8988T (cell line): ENCODE results near the gene UBE2D2.

ENCODE experiments used
- DNase-seq: peaks from one replicate; pipeline ENCODE4 v3.0.0; 2011

The UBE2D2 gene

DNA sequence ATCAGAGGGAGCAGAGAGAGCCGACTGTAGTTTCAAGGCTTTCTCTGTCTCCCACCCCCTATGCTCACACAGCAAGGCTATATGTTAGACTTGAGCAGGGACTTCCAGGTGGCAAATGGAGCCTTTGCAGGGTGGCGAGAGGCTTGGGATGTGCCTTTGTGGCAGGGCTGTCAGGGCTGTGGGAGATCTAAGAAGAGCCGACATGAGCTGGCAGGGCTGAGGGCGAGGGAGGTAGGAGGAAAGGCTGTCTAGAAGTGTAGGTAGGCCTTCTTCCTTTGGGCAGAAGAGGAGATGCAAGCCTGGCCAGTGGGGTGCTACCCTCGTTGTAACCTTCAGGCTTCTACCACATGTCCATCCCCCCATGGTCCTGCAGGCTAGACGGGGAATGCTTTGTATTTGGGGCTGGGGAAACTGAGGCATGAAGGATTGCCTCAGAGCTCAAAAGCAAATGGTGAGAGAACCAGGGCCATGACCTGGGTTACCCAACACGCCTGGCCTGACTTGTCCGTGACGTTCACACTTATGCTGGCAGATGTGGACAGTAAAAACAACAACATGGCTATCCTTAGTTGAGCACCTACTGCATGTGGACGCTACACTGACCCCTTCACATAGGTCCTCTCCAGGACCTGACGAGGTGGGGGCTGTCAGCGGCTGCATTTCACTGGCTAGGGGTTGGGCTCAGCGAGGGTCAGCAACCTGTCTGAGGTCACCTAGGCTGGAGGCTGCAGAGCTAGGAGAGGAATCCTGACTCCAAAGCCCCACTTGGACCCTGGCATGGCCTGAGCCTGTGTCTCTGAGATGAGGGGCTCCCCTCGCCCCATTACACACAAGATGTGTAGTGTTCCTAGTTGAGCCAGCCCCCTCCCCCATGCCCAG is 102.3 kb downstream of the UBE2D2 start:
- DNase-seq: no peak

DNA sequence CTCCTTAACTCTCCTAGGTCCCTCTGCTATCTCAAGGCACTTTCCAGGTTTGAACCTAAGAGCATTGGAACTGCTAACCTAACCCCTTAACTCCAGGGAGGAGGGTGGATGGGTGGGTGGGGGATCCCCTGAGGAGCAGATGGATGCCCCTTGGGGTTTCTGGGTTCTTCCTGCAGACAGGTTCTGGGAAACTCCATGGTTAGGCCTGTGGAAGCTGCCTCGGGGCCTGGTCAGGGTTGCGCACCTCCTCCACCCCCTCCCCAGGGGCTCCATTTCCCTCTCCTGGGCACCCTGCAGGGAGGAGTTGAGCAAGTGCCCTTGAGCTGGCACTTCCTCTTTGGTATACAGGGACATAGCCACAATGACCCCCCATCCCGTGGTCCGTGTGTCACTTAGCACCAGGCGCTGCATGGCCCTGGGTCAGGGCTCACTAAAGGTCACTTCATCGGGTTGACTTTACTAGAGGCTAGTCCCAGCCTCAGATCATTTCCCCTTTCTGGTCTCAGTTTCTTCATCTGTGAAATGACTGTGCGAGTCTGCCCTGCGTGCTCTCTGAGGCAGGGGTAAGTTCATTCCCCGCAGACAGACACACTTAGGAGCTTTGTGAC is 103.1 kb downstream of the UBE2D2 start:
- DNase-seq: no peak

DNA sequence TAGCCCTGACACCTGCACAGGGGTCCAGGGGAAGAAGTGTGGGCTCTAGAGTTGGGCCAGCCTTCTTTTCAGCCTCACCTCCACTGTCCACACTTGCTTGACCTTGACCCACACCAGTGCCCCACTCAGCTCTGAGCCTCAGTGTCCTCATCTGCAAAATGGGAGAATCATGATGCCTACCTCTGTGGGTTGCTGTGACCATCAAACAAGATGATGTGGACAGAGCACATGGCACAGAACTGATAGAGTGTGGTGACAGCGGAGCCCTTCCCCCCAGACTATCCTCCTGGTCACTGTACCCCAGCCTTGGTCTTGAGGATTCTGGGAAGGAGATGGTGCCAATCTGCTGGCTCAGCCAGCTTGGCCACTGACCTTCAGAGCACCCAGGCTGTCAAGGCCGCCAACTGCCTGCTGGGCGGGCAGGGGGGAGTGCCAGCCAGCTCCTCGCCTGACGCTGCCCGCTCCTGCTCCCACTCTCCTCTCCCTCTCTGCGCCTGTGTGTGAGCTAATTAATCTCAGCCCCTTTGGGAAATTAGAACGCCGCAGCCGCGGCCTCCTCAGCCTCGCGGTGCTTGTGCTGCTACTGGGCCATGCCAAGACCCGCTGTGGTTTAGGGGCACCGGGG is 103.7 kb downstream of the UBE2D2 start:
- DNase-seq: no peak

DNA sequence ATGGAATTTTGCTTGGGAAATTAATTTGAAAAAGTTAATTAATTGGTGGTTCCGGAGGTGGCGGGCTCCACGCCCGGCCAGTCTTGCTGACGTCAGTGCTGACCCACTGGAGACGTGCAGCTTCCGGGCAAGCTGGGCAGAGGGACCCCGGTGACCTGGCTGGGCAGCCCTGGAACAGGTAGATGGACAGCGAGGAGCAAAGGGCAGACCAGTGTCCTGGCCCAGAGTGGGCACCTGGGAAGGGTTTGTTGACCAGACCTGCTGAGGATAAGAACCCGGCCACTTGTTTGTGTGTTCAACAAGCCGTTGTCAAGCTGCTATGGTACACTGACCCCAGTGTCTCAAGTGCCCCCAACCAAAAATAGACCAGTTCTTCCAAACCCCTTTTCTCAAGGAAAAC is 104.5 kb downstream of the UBE2D2 start:
- no peak for DNase-seq

DNA sequence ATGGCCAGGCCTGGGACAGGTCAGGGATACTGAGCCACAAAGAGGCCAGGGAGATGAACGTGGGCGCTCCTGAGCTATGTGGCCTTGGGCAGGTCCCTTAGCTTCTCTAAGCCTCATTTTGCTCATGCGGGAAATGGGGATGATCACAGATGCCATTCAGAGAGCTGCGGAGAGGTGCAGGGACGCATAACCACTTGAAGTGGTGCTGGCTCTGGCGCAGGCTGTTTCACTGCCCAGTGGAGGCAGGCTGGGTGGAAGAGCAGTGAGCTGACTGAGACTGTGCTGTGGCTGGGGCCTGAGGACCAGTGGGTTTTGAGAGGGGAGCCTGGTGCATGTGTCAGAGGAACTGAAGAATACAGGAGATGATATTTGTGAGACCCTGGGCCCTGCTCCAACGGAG is 105.4 kb downstream of the UBE2D2 start:
- no peak for DNase-seq

DNA sequence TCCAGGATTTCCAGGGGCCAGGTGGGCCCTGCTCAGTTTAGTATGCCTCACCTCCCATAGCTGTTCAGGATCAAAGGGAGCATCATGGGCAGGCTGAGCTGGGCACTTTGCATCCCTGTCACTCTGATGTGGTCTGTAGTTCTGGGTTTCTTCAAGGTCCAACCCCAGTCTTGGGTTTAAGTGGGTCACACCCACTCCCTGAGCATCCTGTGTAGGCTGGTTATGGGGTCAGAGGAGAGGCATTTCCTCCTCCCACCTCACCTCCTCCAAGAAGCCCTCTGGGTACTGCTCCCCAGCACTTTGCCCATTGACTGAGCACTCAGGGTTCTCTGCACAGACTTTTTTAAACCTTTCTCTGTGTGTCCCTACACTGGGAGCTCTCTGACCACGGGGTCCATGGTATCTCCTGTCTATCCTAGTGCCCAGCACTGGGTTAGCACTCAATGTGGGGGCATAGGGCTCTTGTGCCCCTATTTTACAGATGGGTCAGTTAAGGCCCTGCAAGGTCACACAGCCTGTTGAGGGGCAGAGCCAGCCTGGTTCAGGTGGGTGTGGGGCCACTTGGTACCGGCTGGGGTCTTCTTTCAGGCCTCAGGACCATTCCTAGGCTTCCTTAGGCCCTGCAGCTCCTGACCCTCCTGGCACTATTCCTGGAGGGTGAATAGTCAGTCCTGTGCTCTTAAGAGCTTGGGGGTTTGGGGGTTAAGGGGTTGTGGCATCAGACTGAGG is 106.0 kb downstream of the UBE2D2 start:
- DNase-seq: no peak

DNA sequence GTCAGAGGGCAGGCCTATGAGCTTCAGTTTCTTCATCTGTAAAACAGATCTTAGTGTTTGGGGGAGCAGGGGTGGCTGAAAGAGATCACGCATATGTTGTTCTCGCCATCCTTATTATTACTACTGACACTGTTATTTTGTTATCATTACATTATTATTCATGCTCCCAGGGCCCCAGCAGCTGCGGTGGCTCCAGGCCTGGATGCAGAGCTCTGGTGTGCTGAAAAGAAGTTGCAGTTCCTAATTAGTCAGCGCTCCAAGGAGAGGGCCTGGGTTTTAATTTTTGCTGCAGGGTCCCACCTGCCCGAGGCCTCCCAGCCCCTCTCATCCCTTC is 106.6 kb downstream of the UBE2D2 start:
- DNase-seq: no peak

DNA sequence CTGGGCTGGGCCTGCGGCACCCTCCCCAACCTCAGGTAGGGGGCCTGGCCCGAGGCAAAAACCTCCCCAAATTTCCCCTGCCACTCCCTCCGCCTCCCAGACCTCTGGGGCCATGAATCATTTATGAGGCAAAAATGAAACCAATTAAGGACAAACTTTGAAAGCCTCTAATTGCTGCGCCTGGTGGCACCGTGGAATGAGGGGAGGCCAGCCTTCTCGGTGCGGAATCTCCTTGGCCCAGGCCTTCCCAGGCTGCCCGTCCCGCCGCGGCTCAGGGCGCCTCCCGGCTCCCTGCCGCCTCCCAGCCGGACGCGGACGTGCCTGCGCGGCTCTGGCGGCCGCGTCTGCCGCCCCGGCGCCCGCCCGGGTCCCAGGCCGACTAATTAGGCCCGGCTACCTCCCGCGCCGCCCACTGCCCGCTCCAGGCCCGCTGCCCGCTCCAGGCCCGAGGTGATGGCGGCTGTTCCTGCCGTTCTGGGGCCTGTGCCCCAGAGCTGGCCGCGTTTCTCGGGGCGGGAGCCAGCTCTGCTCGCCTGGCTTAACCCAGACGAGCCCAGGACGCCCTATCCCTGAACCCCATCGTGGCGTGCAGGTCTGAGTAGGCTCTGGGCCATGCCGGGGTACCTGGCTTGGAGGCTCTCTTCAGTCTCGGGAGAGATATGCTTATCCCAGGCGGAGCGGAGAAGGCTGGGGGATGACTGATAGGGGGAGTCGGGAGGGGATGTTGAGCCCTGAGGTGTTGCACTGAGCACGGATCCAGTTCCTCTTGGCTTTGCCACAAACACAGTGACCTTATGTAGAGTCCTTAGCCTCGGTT is 107.1 kb downstream of the UBE2D2 start:
- peak; percentile 78 for DNase-seq

DNA sequence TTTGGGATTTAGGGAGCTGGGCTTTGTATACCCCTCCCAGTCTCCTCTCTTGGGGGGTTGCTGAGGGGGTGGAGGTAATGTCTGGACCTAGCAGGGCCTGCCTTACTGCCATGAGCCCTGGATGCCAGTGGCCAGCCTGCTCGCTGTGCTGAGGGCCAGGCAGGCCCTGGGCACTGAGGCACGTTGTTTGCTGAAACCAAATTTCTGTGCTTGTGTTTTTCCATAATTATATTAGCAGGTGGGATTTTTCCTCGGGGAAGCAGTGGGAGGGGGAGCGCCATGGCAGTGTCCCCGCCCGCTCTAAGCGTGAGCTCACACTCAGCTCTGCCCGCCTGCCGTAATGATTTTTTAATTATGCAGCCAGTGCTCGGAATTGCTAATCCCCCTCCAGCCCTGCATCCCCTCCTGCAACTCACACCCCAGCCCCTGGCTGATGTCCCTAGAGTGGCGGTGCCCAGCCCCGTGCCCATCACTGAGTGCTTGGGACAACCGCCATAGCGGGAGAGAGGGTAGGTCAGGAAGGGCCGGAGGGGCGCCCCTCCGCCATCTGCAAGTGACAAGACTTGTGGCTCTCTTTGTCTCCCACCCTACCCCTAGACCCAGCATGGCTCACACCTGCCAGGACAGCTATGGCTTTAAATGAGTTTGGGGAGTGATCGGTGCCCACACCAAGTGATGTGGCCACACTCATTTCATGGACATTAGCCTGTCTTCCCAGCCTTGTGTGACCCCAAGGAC is 108.0 kb downstream of the UBE2D2 start:
- DNase-seq: no peak

DNA sequence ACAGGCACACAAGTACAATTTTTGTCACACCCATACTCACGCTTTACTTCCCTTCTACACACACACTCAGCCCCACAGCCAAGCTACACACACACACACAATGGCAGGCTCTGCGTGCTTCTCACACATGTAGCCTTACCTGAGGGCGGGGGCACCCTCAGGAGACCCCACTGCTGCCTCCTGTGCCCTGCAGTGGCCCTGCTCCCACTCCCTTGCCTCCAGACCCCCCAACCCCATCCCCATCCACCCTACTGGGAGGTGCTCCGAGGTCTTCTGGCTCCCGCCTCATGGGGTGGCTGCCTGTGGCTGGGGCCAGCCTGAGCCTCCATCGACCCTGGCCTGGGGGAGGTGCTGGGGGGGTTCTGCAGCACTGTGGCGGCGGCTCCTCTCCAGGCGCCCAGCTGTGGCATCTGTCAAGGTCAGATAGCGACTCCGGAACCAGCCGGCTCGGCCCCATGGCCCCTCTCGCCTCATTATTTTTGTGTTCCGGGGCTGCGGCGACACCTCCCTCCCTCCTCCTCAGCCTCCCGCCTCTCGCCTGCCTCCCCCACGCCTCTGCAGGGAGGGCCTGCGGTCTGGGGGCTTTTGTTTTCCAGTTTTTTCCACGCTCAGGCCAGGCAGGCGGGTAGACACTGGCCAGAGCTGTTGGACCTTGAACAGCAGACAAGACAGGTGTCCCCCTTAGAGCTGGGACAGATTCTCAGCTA is 108.7 kb downstream of the UBE2D2 start:
- no peak for DNase-seq

DNA sequence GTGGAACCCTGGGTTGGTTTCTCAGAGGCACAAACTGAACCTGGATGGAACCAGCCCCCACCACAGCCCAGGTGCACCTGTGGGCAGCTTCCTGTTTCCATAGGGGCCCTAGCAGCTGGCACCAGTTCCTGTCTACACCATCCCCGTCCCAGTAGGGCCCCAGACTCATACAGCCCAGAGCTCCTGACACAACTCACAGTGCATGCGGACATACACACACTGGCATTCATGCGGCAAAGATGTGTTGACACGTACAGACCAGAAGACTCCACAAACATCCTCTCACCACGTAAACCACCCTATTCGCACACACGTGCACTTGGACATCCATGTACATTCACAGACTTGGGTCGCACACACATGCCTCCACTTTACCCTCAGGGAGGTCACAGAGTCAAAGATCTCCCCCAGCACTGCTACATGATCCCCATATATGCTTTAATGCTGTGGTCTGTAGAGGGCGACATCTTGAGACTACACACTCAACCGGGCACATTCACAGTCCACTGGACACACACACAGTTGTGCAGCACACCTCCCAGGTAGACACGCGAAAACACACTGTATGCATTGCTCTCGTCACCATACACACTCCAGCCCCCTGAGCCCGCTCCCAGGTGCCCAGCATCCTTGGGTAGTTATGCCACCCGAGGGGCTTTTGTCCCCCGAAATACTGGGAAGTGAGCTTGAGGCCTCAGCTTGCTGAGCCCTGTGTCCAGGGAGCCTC is 109.4 kb downstream of the UBE2D2 start:
- DNase-seq: no peak

DNA sequence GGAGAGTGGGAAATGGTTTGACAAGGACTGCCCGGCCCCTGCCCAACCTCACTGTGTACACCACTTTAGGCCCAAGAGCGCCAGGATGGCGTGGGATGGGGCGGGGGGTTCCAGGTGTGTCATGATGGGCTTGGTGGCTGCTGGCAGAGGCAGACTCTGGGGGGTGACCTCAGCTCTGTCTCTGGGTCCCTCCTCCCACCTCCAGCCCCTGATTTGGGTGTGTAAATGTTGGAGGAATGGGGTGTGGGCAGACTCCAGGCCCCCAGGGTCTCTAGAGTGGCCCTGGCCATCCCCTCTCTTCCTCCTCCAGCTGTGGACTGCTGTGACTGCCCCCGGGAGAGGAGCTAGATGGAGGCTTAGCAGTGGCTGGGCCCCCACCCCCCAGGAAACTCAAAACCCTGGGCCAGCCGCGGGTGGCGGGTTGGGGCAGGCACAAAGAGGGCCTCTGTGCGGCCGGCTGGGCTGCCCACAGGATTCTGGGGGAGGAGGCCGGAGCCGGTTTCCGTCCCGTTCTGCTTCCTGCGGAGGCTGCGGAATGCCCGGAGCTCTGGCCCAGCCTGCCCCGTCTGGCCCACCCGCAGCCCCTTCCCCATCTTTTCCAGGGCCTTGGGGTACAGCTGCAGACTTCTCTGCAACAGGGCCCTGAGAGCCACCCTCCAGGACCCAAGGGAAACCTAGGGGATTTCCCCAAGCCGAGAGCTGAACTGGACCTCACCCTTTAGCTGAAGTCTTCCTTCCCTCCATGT is 110.1 kb downstream of the UBE2D2 start:
- DNase-seq: no peak

DNA sequence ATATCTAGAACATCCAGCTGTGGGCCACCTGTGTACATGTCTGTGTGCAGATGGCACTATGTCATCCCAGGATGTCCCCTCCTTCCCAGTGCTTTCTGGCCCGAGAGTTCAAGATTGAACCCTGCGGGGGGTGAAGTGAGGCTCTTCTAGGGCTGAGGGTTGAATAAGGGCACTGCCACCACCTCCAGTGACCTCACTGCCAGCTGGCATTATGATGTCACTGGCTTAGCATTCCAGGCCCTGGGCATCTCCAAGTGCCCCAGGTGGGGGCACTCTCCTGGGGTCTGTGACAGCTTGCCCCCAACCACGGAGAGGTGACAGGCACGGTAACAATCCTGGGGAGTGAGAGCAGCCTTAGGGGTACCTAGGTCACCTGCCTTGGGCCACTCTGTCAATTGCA is 114.1 kb downstream of the UBE2D2 start:
- no peak for DNase-seq

DNA sequence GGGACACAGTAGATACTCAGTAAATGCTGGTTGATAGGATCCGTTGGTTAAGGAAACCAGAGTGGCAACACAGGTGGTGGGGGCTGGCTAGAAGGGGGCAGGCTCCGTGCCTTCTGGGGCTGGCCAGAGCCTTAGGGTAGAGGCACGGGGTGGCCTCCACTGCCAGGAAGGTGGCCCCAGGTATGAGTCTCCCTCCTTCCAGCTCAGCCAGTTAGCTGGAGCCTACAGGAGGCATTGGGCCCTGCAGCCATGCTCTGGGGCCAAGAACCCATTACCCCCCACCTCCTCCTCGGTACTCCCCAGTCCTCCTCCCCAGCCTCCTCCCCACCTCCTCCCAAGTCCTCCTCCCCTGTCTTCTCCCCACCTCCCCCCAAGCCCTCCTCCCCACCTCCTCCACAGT is 114.7 kb downstream of the UBE2D2 start:
- DNase-seq: no peak

DNA sequence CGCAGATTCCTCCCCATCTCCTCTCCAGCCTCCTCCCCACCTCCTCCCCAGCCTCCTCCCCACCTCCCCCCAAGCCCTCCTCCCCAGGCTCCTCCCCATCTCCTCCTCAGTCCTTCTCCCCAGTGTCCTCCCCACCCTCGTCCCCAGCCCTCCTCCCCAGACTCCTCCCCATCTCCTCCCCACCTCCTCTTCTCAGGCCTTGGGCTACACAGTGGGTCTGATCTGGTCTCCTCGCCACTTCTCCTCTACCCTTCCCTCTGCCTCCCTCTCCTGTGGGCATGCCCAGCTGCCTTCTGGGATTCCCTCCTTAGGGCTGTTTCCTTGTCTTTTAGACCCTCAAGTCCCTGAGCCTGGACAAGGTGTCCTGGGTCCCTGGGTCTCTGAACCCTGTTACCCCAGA is 115.3 kb downstream of the UBE2D2 start:
- no peak for DNase-seq

DNA sequence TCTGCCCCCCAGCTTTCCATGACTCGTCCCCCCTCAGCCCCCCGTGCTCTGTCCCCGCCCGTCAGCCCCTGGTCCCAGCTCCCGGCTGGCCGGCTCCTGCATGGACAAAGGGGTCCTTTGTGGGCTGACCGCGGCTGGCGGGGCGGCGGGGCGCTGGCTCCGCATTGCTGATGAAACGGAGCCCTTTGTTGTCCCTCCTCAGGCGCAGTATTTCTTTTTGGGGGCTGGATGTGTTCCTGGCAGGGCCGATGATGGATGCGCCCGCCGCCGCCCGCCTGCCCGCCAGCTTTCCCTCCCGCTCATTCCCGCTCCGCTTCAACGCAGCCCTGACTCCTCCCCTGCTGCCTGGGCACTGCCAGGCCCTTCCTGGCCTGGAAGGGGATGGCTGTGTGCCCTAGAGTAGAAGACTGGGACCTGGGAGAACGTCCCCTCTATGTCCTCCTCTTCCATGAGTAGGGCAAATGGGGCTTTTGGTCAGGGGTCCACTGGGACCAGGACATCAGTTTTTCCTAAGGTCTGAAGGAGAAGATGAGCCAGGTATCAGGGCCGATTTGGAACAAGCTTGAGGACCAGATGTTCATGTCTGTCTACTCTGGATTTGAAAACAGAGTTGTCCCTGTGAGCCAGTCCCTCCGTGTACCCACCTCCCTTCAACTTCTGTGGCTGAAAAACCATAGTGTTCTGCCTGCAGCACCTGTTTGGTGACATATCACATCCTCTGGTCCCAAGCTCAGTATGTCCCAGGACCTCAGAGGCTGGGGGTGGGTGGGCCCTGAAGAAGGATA is 116.0 kb downstream of the UBE2D2 start:
- DNase-seq: no peak
